Measurements from ENCODE around the gene MYO1B. TPM values are rescaled to one million over a fixed set of nuclear protein-coding genes. Genes with fewer than 3 reads are reported as not detected.

MYO1B gene
- total RNA-seq, 1 donor from 2014 or later: 43.7 TPM

DNA sequence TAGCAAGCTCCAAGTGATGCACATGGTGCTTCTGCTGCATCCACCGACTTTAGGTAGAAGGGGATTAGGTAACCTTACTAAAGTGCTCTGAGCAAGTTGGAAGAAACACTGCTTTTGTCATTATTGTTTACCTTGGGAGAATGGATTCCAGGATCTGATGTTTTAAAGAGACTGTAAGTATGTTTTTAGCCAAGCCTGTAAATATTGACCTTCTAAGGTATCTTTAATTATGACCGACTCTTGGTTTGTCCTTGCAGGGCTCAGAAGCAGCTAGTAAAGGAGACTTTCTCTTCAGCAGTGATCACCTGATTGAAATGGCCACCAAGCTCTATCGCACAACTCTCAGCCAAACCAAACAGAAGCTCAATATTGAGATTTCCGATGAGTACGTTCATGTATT lies 170.7 kb downstream of the MYO1B start:
- DNase-seq (ENCODE audit: extremely low spot score in 2 of 2): no peak
- Histone ChIP-seq H3K9me3 (no peaks in the 10 kb centered on the region), H3K4me3 (no peak overlapping the region), H3K36me3 (peaks cover 0 to 6% of the 10 kb centered on the region in 2 donors), H3K4me1 (no peaks in the 10 kb centered on the region), H3K27me3 (no peaks in the 10 kb centered on the region), H3K27ac (no peak overlapping the region)
- intact Hi-C loops (cut with DNase I): no loop called here
- TF ChIP-seq POLR2AphosphoS5 (IDR thresholded peaks at IDR 0.05; ENCODE audit: insufficient read depth in 1 of 2, low read depth in 1 of 2) (no peak), POLR2A (IDR thresholded peaks at IDR 0.05) (no peak)
- TF ChIP-seq, protein P1, sequence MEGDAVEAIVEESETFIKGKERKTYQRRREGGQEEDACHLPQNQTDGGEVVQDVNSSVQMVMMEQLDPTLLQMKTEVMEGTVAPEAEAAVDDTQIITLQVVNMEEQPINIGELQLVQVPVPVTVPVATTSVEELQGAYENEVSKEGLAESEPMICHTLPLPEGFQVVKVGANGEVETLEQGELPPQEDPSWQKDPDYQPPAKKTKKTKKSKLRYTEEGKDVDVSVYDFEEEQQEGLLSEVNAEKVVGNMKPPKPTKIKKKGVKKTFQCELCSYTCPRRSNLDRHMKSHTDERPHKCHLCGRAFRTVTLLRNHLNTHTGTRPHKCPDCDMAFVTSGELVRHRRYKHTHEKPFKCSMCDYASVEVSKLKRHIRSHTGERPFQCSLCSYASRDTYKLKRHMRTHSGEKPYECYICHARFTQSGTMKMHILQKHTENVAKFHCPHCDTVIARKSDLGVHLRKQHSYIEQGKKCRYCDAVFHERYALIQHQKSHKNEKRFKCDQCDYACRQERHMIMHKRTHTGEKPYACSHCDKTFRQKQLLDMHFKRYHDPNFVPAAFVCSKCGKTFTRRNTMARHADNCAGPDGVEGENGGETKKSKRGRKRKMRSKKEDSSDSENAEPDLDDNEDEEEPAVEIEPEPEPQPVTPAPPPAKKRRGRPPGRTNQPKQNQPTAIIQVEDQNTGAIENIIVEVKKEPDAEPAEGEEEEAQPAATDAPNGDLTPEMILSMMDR (IDR thresholded peaks at IDR 0.05): no peak

DNA sequence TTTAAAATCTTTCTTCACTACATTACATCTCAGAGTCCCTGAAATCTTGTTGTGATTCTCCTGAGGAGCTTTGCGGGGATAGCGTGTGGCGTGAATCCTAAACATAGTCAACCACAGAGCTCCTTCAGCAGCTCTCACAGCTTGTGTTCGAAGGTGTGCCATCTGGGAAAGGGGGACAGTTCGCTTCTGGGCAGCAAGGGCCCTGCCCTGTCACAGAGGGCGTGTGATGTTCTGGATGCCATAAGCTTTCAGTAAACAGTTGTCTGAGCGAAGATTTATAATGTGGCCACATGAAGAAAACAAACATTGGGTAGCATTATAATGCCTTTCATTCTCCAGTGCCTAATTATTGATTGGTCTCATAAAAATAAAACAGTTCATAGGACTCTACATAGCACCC lies 172.5 kb downstream of the MYO1B start:
- intact Hi-C loops (cut with DNase I): no loop called here
- no peak for TF ChIP-seq POLR2AphosphoS5 (IDR thresholded peaks at IDR 0.05; ENCODE audit: insufficient read depth in 1 of 2, low read depth in 1 of 2)
- TF ChIP-seq, protein P1 (IDR thresholded peaks at IDR 0.05): no peak
- TF ChIP-seq POLR2A (IDR thresholded peaks at IDR 0.05): no peak
- Histone ChIP-seq H3K27me3 (no peaks in the 10 kb centered on the region), H3K9me3 (no peaks in the 10 kb centered on the region), H3K4me1 (no peaks in the 10 kb centered on the region), H3K4me3 (no peak overlapping the region), H3K27ac (no peak overlapping the region), H3K36me3 (peaks cover 0 to 6% of the 10 kb centered on the region in 2 donors)
- DNase-seq (ENCODE audit: extremely low spot score in 2 of 2): no peak

DNA sequence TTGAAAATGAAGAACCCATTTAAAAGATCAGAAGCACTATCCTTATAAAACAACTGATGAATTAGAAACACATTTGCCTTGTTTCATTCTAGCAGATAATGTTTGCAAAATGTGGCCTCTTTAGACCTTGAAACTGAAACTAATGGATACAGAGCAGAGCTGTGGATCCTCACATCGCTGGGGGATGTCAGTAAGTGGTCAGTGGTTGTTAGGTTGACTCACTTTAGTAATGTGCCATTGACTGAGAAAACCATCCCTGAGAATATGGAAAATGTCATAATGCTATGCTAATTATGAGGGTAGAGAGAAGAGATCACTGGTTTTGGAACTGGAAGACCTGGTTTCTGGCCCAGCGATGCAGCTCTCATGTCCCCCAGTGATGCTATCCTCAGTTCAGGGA lies 176.7 kb downstream of the MYO1B start:
- H3K4me3 ChIP-seq: no peak overlapping the region
- H3K4me1 ChIP-seq: no peaks in the 10 kb centered on the region
- H3K36me3 ChIP-seq: no peaks in the 10 kb centered on the region
- no peak for DNase-seq (ENCODE audit: extremely low spot score in 2 of 2)
- H3K27me3 ChIP-seq: no peaks in the 10 kb centered on the region
- H3K27ac ChIP-seq: no peak overlapping the region
- no peaks in the 10 kb centered on the region for H3K9me3 ChIP-seq
- TF ChIP-seq POLR2AphosphoS5 (IDR thresholded peaks at IDR 0.05; ENCODE audit: insufficient read depth in 1 of 2, low read depth in 1 of 2): no peak
- TF ChIP-seq, protein P1 (IDR thresholded peaks at IDR 0.05): no peak
- no peak for TF ChIP-seq POLR2A (IDR thresholded peaks at IDR 0.05)
- intact Hi-C loops (cut with DNase I): loop anchor here (2.0 kb wide), 1 partner anchor 21 kb away; no protein-coding TSS in a partner anchor

DNA sequence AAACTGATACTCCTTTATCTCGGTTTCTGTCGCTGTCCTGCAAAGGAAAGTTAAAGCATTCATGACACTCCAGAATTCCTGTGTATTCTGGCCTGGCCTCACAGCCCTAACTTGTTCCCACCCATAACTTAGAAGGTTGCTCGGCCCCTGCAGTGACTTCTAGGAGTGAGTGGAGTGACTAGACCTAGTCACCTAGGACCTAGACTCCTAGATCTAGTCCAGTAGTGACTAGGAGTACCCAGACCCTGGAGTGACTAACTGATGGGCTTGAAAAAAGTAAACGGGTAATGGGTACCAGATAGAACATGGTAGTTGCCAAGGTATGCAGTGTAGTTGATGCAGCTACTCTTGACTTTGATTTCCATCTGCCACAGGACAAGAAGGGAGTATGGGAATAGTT lies 181.8 kb downstream of the MYO1B start:
- H3K4me1 ChIP-seq: no peaks in the 10 kb centered on the region
- no peaks in the 10 kb centered on the region for H3K27me3 ChIP-seq
- DNase-seq (ENCODE audit: extremely low spot score in 2 of 2): no peak
- H3K4me3 ChIP-seq: no peak overlapping the region
- TF ChIP-seq POLR2A (IDR thresholded peaks at IDR 0.05) (no peak), POLR2AphosphoS5 (IDR thresholded peaks at IDR 0.05; ENCODE audit: insufficient read depth in 1 of 2, low read depth in 1 of 2) (no peak)
- TF ChIP-seq, protein P1 (IDR thresholded peaks at IDR 0.05): no peak
- no peaks in the 10 kb centered on the region for H3K9me3 ChIP-seq
- no peak overlapping the region for H3K27ac ChIP-seq
- H3K36me3 ChIP-seq: no peaks in the 10 kb centered on the region
- intact Hi-C loops (cut with DNase I): no loop called here

DNA sequence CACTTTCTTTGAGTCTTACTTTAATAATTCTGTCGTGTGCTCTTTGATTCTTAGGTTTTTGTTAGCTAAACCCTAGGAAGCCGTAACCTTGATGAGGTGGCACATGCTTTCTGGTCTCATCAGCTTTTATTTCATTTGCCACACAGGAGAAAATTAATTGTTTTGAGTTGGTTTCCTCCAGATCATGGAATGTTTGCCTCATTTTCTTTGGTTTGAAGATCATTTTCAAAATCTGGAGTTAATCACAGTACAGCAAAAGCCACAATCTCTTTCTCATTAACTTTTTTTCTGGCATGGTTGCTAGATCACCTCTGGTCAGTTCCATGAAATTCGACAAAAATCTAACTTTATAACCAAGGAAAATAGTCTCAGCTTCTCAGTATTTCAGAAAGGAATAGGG lies 182.9 kb downstream of the MYO1B start:
- intact Hi-C loops (cut with DNase I): no loop called here
- no peaks in the 10 kb centered on the region for H3K27me3 ChIP-seq
- H3K36me3 ChIP-seq: no peaks in the 10 kb centered on the region
- no peaks in the 10 kb centered on the region for H3K9me3 ChIP-seq
- no peak overlapping the region for H3K27ac ChIP-seq
- no peak for TF ChIP-seq POLR2AphosphoS5 (IDR thresholded peaks at IDR 0.05; ENCODE audit: insufficient read depth in 1 of 2, low read depth in 1 of 2)
- TF ChIP-seq POLR2A (IDR thresholded peaks at IDR 0.05): no peak
- TF ChIP-seq, protein P1 (IDR thresholded peaks at IDR 0.05): no peak
- no peak for DNase-seq (ENCODE audit: extremely low spot score in 2 of 2)
- H3K4me1 ChIP-seq: no peaks in the 10 kb centered on the region
- H3K4me3 ChIP-seq: no peak overlapping the region

Data from vagina (tissue), 2 donors.